GM12878 (cell line): ENCODE measurements around the gene TRIM42. TPM values are rescaled to one million over a fixed set of nuclear protein-coding genes. Genes with fewer than 3 reads are reported as not detected.

Source experiments
- ATAC-seq: fragments of 200-7000 bp; cut with Tn5 transposase; 3 replicates; pipeline ENCODE4 v1.9.1; 2020; ENCODE audit warnings: mild to moderate bottlenecking, moderate library complexity
- BruUV-seq: library from RNA; stranded (reverse); fragments of 400-500 nt; replicated peaks from 2 replicates; lab custom pipeline; 2021; lab: Mats Ljungman, UMichigan
- CTCF ChIA-PET: fragments of 300-600 bp; sonication (Branson Sonifier 250); formaldehyde crosslinking; extraction: SDS; loops from one replicate; lab custom pipeline; 2021; ENCODE audit warnings: inconsistent platforms; lab: Yijun Ruan, JAX
- POLR2A ChIA-PET: fragments of 350-600 bp; formaldehyde crosslinking; extraction: SDS; loops from one replicate; lab custom pipeline; 2021; ENCODE audit warnings: inconsistent platforms; lab: Charles Lee
- RAD21 ChIA-PET: fragments of 300-600 bp; sonication (Branson Sonifier 250); formaldehyde crosslinking; loops from one replicate; lab custom pipeline; 2023; ENCODE audit warnings: antibody characterized with exemption; ENCODE audit not compliant: unreplicated experiment; lab: Charles Lee
- SMC1A ChIA-PET: fragments of 300-600 bp; sonication (Branson Sonifier 250); formaldehyde crosslinking; loops from one replicate; lab custom pipeline; 2023; ENCODE audit not compliant: unreplicated experiment, uncharacterized antibody; lab: Charles Lee
- DNase-seq: peaks from one replicate; pipeline ENCODE4 v3.0.0-alpha.2; 2011; ENCODE audit warnings: low read depth, low spot score
- FAIRE-seq: peaks from 3 replicates; lab custom pipeline; 2011; peaks lifted over from hg19 to GRCh38; lab: Jason Lieb, UNC
- H2AFZ ChIP-seq: 2 replicates; pipeline ENCODE4 v1.6.0; 2011; ENCODE audit warnings: low read depth, low read length, control low read depth; ENCODE audit not compliant: control insufficient read depth
- H3K27ac ChIP-seq: 2 replicates; pipeline ENCODE4 v1.5.1; 2011; ENCODE audit warnings: control low read depth; ENCODE audit not compliant: control insufficient read depth, insufficient read depth
- H3K27me3 ChIP-seq, 2 experiments: replicated peaks in 1 of 2; 2 replicates each; pipeline versions ENCODE4 v1.6.0 to v1.6.1; 2011; ENCODE audit warnings: low read length in 1 of 2; ENCODE audit not compliant: control insufficient read depth in 2 of 2, insufficient read depth in 2 of 2
- H3K36me3 ChIP-seq, 2 experiments: 2 replicates each; pipeline ENCODE4 v1.5.1; 2011; ENCODE audit warnings: low read length in 1 of 2; ENCODE audit not compliant: control insufficient read depth in 2 of 2, insufficient read depth in 2 of 2
- H3K4me1 ChIP-seq: 2 replicates; pipeline ENCODE4 v1.6.1; 2011; ENCODE audit warnings: mild to moderate bottlenecking, low read length, moderate library complexity, mixed read lengths; ENCODE audit not compliant: control insufficient read depth, insufficient read depth
- H3K4me2 ChIP-seq: 2 replicates; pipeline ENCODE4 v1.6.0; 2011; ENCODE audit warnings: control low read depth; ENCODE audit not compliant: control insufficient read depth, insufficient read depth
- H3K4me3 ChIP-seq: fragments of 200-600 bp; sonication (generic); 2 replicates; pipeline ENCODE4 v1.5.1; 2016
- H3K79me2 ChIP-seq: 2 replicates; pipeline ENCODE4 v1.6.0; 2011; ENCODE audit warnings: low read length; ENCODE audit not compliant: control insufficient read depth, insufficient read depth
- H3K9ac ChIP-seq: 2 replicates; pipeline ENCODE4 v1.8.0; 2011; ENCODE audit warnings: low read length, control low read depth, mixed read lengths; ENCODE audit not compliant: control insufficient read depth, insufficient read depth
- H3K9me3 ChIP-seq: replicated peaks from 3 replicates; pipeline ENCODE4 v1.5.1; 2011; ENCODE audit warnings: mild to moderate bottlenecking, low read length; ENCODE audit not compliant: control insufficient read depth, insufficient read depth
- H4K20me1 ChIP-seq: 2 replicates; pipeline ENCODE4 v1.6.0; 2011; ENCODE audit not compliant: control insufficient read depth, insufficient read depth
- BMI1 ChIP-seq: fragments of 450-650 bp; IDR thresholded peaks from 2 replicates; pipeline ENCODE4 v1.6.1; 2016; ENCODE audit warnings: mild to moderate bottlenecking, moderate library complexity, borderline replicate concordance
- BRCA1 ChIP-seq: IDR thresholded peaks from 2 replicates; pipeline ENCODE4 v1.6.1; 2011; ENCODE audit warnings: low read depth, low read length, improper control_type of control experiment
- CBFB ChIP-seq: IDR thresholded peaks from 2 replicates; pipeline ENCODE4 v1.6.1; 2016; ENCODE audit warnings: antibody characterized with exemption, low read depth
- ESRRA ChIP-seq: IDR thresholded peaks from 2 replicates; pipeline ENCODE4 v1.6.1; 2012; ENCODE audit warnings: mild to moderate bottlenecking, low read length, improper control_type of control experiment
- IRF4 ChIP-seq: IDR thresholded peaks from 2 replicates; pipeline ENCODE4 v1.6.1; 2011; ENCODE audit warnings: low read depth, low read length
- KAT2A ChIP-seq: conservative IDR thresholded peaks from 2 replicates; pipeline ENCODE4 v1.6.1; 2011; ENCODE audit warnings: low read depth, low read length; ENCODE audit not compliant: control insufficient read depth
- NR2C2 ChIP-seq: IDR thresholded peaks from 2 replicates; pipeline ENCODE4 v1.6.1; 2011; ENCODE audit warnings: borderline replicate concordance, low read depth; ENCODE audit not compliant: control insufficient read depth, insufficient read length
- RFX5 ChIP-seq: IDR thresholded peaks from 2 replicates; pipeline ENCODE4 v1.6.1; 2011; ENCODE audit warnings: low read depth, low read length, improper control_type of control experiment
- SMAD5 ChIP-seq: IDR thresholded peaks from 2 replicates; pipeline ENCODE4 v1.6.1; 2016; ENCODE audit warnings: antibody characterized with exemption, low read depth
- USF2 ChIP-seq: IDR thresholded peaks from 2 replicates; pipeline ENCODE4 v1.6.1; 2011; ENCODE audit warnings: low read depth, low read length, improper control_type of control experiment, borderline replicate concordance
- WRNIP1 ChIP-seq: IDR thresholded peaks from 2 replicates; pipeline ENCODE4 v1.6.1; 2011; ENCODE audit warnings: low read depth, low read length, improper control_type of control experiment, borderline replicate concordance
- WGBS: methylation state at CpG from one replicate; pipeline ENCODE4 v1.1.6; 2016; ENCODE audit warnings: low lambda C conversion rate; ENCODE audit not compliant: insufficient replicate concordance, insufficient coverage; ENCODE audit errors: missing lambda C conversion rate; 5-methylcytosine and 5-hydroxymethylcytosine counted together
- in situ Hi-C: fragments of 300-500 bp; cut with MboI; formaldehyde crosslinking; loops from 9 replicates; pipeline ENCODE4 v1.14.3; 2018; ENCODE audit warnings: mixed read lengths
- intact Hi-C: fragments of 100-400 bp; cut with micrococcal nuclease; formaldehyde crosslinking; loops from one replicate; pipeline ENCODE4 v1.14.2; 2022; ENCODE audit not compliant: unreplicated experiment
- polyA plus RNA-seq, 11 experiments: library from polyadenylated mRNA; depleted of rRNA in 4 of 11; unstranded in 6 of 11; stranded (reverse) in 5 of 11; fragments of >200 nt; fragmentation: Nextera tagmentation in 4 of 11; fragmentation: Illumina TruSeq in 1 of 11; extraction: Ambion mirVana in 4 of 11; extraction: Trizol in 1 of 11; gene quantifications; 1 replicate in 1 of 11; 2 replicates in 10 of 11; pipeline versions ENCODE4 v1.2.1 to v1.2.3, GENCODE V29; 2011 to 2016; ENCODE audit warnings: inconsistent platforms in 2 of 11, missing spikeins in 2 of 11, low read depth in 1 of 11
- total RNA-seq, 4 experiments: library from RNA; depleted of rRNA in 3 of 4; stranded (reverse); fragments of >200 nt in 3 of 4; fragmentation: Illumina TruSeq in 1 of 4; extraction: Trizol in 1 of 4; gene quantifications; 2 replicates each; pipeline versions ENCODE4 v1.2.1 to v1.2.3, GENCODE V29; 2013 to 2021
- TF ChIP-seq, protein P1 (sequence below): fragments of 450-650 bp; conservative IDR thresholded peaks from 2 replicates; pipeline ENCODE4 v1.6.1; 2017; ENCODE audit warnings: mild to moderate bottlenecking, moderate library complexity
- TF ChIP-seq, protein P2 (sequence below): fragments of 450-650 bp; IDR thresholded peaks from 2 replicates; pipeline ENCODE4 v1.6.1; 2017; ENCODE audit warnings: borderline replicate concordance

The TRIM42 gene
- total and polyA plus RNA-seq, 10 of the 15 experiments (the other 5 are each of a cell fraction or from before 2014, with no cell fraction given): 0.03 TPM; not detected in 9

- TF ChIP-seq USF2: no peak
These were observed 25.6 kb downstream of the TRIM42 start (continued) for GRCh38 chr3:140703496-140703895.

DNA sequence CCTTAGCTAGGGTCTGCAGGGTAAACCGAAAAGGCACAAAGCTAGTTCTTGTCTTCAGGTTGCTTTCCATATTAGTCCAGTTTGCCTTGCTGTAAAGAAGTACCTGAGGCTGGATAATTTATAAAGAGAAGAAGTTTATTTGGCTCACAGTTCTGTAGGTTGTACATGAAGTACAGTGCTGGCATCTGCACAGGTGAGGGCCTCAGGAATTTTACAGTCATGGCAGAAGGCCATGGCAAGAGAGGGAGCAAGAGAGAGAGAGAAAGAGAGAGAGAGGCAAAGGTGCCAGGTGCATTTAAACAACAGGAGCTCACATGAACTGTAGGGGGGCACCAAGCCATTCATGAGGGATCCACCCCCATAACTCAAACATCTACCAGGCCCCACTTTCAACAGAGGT lies 26.9 kb downstream of the TRIM42 start:
- no peaks in the 10 kb centered on the region for H3K4me1 ChIP-seq
- no peaks in the 10 kb centered on the region for H3K79me2 ChIP-seq
- TF ChIP-seq IRF4: no peak
- TF ChIP-seq, all 136 proteins: peak for 0
- intact Hi-C loops (no loop called here), in situ Hi-C loops (no loop called here)
- Histone ChIP-seq H3K27me3 (no peaks in the 10 kb centered on the region; a peak in 1 of 4 replicates), H3K9ac (no peak overlapping the region), H3K4me3 (no peak overlapping the region), H3K27ac (no peak overlapping the region), H3K9me3 (no peaks in the 10 kb centered on the region; the same call in 2 of the 3 replicates), H3K4me2 (no peak overlapping the region), H3K36me3 (no peaks in the 10 kb centered on the region), H2AFZ (no peak overlapping the region), H4K20me1 (no peaks in the 10 kb centered on the region)
- DNase-seq (no peak), ATAC-seq (no peak), FAIRE-seq (no peak)
- no TSS peak for BruUV-seq
- ChIA-PET SMC1A (no interaction called here), RAD21 (no interaction called here), POLR2A (no interaction called here), CTCF (interaction anchor here (0.8 to 2.3 kb wide), 3 partner anchors 8 to 17 kb away, joined by 3 to 5 read pairs (median 4); no protein-coding TSS in a partner anchor)
- WGBS: 0% methylated on average over 1 of the region's 1 CpG

GRCh38 chr3:140705954-140706353 lies 28.1 kb downstream of the TRIM42 start:
- POLR2A ChIA-PET: no interaction called here
- TF ChIP-seq, protein P1, sequence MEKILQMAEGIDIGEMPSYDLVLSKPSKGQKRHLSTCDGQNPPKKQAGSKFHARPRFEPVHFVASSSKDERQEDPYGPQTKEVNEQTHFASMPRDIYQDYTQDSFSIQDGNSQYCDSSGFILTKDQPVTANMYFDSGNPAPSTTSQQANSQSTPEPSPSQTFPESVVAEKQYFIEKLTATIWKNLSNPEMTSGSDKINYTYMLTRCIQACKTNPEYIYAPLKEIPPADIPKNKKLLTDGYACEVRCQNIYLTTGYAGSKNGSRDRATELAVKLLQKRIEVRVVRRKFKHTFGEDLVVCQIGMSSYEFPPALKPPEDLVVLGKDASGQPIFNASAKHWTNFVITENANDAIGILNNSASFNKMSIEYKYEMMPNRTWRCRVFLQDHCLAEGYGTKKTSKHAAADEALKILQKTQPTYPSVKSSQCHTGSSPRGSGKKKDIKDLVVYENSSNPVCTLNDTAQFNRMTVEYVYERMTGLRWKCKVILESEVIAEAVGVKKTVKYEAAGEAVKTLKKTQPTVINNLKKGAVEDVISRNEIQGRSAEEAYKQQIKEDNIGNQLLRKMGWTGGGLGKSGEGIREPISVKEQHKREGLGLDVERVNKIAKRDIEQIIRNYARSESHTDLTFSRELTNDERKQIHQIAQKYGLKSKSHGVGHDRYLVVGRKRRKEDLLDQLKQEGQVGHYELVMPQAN: no peak
- no peak for TF ChIP-seq NR2C2
- TF ChIP-seq, protein P2, sequence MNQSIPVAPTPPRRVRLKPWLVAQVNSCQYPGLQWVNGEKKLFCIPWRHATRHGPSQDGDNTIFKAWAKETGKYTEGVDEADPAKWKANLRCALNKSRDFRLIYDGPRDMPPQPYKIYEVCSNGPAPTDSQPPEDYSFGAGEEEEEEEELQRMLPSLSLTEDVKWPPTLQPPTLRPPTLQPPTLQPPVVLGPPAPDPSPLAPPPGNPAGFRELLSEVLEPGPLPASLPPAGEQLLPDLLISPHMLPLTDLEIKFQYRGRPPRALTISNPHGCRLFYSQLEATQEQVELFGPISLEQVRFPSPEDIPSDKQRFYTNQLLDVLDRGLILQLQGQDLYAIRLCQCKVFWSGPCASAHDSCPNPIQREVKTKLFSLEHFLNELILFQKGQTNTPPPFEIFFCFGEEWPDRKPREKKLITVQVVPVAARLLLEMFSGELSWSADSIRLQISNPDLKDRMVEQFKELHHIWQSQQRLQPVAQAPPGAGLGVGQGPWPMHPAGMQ: no peak
- no peak for TF ChIP-seq SMAD5
- no peak for TF ChIP-seq BMI1
- TF ChIP-seq RFX5: no peak
- no peak for TF ChIP-seq ESRRA
- TF ChIP-seq KAT2A: no peak
- TF ChIP-seq WRNIP1: no peak
- TF ChIP-seq BRCA1: no peak
- no peak for TF ChIP-seq CBFB

More at GRCh38 chr3:140705954-140706353, 28.1 kb downstream of the TRIM42 start:
- SMC1A ChIA-PET: interaction anchor here (0.9 kb wide), 1 partner anchor 1031 kb away, joined by 5 read pairs; no protein-coding TSS in a partner anchor
- in situ Hi-C loops (no loop called here), intact Hi-C loops (no loop called here)
- DNase-seq (no peak), FAIRE-seq (no peak), ATAC-seq (no peak)
- Histone ChIP-seq H4K20me1 (no peaks in the 10 kb centered on the region), H3K36me3 (no peaks in the 10 kb centered on the region), H2AFZ (no peak overlapping the region), H3K4me2 (no peak overlapping the region), H3K4me1 (no peaks in the 10 kb centered on the region), H3K79me2 (no peaks in the 10 kb centered on the region), H3K4me3 (no peak overlapping the region), H3K9ac (no peak overlapping the region), H3K9me3 (no peaks in the 10 kb centered on the region; the same call in 2 of the 3 replicates), H3K27me3 (no peaks in the 10 kb centered on the region), H3K27ac (no peak overlapping the region)
- no TSS peak for BruUV-seq
- CTCF ChIA-PET: no interaction called here
- RAD21 ChIA-PET: no interaction called here
